Duodenal mucosa (tissue), 2 donors: ENCODE results near the gene RAPGEF2.
"Not testable (repeated sequence)": the region's sequence is repeated elsewhere in the genome, so short reads cannot be mapped to it uniquely, and the experiment has no call there.

Experiments
- H3K27ac ChIP-seq: one replicate; pipeline ENCODE4 v1.7.0; 2013; ENCODE audit warnings: low read depth, low read length
- H3K27me3 ChIP-seq, 2 donors: one replicate each; pipeline ENCODE4 v1.7.0; 2013; ENCODE audit warnings: low read length in 2 of 2, control low read depth in 1 of 2; ENCODE audit not compliant: insufficient read depth in 2 of 2, control insufficient read depth in 1 of 2
- H3K36me3 ChIP-seq, 2 donors: one replicate each; pipeline ENCODE4 v1.7.0; 2013; ENCODE audit warnings: low read length in 2 of 2, control low read depth in 1 of 2; ENCODE audit not compliant: insufficient read depth in 2 of 2, control insufficient read depth in 1 of 2
- H3K4me1 ChIP-seq, 2 donors: one replicate each; pipeline ENCODE4 v1.7.0; 2013; ENCODE audit warnings: low read length in 2 of 2, control low read depth in 1 of 2; ENCODE audit not compliant: insufficient read depth in 2 of 2, control insufficient read depth in 1 of 2
- H3K4me3 ChIP-seq, 2 donors: one replicate each; pipeline ENCODE4 v1.7.0; 2013; ENCODE audit warnings: low read length in 2 of 2, low read depth in 1 of 2
- H3K9ac ChIP-seq, 2 donors: one replicate each; pipeline ENCODE4 v1.7.0; 2013; ENCODE audit warnings: low read length in 2 of 2, low read depth in 1 of 2
- H3K9me3 ChIP-seq, 2 donors: one replicate each; pipeline ENCODE4 v1.7.0; 2013; ENCODE audit warnings: low read length in 2 of 2, control low read depth in 1 of 2; ENCODE audit not compliant: control insufficient read depth in 1 of 2

RAPGEF2 gene

GRCh38 chr4:159173886-159174285 is 71.0 kb downstream of the RAPGEF2 start:
- no peaks in the 10 kb centered on the region for H3K9me3 ChIP-seq
- H3K27me3 ChIP-seq, result no peaks in the 10 kb centered on the region
- no peak overlapping the region for H3K4me3 ChIP-seq
- H3K9ac ChIP-seq, result no peak overlapping the region
- H3K36me3 ChIP-seq, result no peaks in the 10 kb centered on the region
- H3K4me1 ChIP-seq, result peaks cover 21 to 27% of the 10 kb centered on the region in 2 donors
- no peak overlapping the region for H3K27ac ChIP-seq

GRCh38 chr4:159174645-159175084 is 71.8 kb downstream of the RAPGEF2 start:
- Histone ChIP-seq H3K27me3 (no peaks in the 10 kb centered on the region), H3K9me3 (no peaks in the 10 kb centered on the region), H3K27ac (no peak overlapping the region), H3K36me3 (no peaks in the 10 kb centered on the region), H3K4me3 (no peak overlapping the region), H3K4me1 (peaks cover 21 to 31% of the 10 kb centered on the region in 2 donors), H3K9ac (no peak overlapping the region)

GRCh38 chr4:159175085-159175988 is 72.5 kb downstream of the RAPGEF2 start:
- peak overlapping the region in 1 of 2 donors; percentile 32 for H3K4me3 ChIP-seq
- H3K9me3 ChIP-seq, result no peaks in the 10 kb centered on the region
- no peak overlapping the region for H3K27ac ChIP-seq
- H3K27me3 ChIP-seq, result no peaks in the 10 kb centered on the region
- no peaks in the 10 kb centered on the region for H3K36me3 ChIP-seq
- peak overlapping the region; percentile 24 to 41 for H3K9ac ChIP-seq
- H3K4me1 ChIP-seq, result peaks cover 21 to 33% of the 10 kb centered on the region in 2 donors

- Histone ChIP-seq H3K4me3 (peak overlapping the region in 1 of 2 donors; percentile 32), H3K9me3 (no peaks in the 10 kb centered on the region), H3K36me3 (no peaks in the 10 kb centered on the region), H3K27ac (no peak overlapping the region), H3K9ac (peak overlapping the region; percentile 24 to 41), H3K4me1 (peaks cover 21 to 33% of the 10 kb centered on the region in 2 donors), H3K27me3 (no peaks in the 10 kb centered on the region)
Measured at GRCh38 chr4:159175989-159176375, 73.1 kb downstream of the RAPGEF2 start.

GRCh38 chr4:159177265-159178150 is 74.6 kb downstream of the RAPGEF2 start:
- H3K36me3 ChIP-seq, result no peaks in the 10 kb centered on the region
- no peak overlapping the region for H3K4me3 ChIP-seq
- no peaks in the 10 kb centered on the region for H3K9me3 ChIP-seq
- H3K9ac ChIP-seq, result no peak overlapping the region
- no peak overlapping the region for H3K27ac ChIP-seq
- peaks cover 21 to 26% of the 10 kb centered on the region in 2 donors for H3K4me1 ChIP-seq
- no peaks in the 10 kb centered on the region for H3K27me3 ChIP-seq

- peaks cover 21 to 26% of the 10 kb centered on the region in 2 donors for H3K4me1 ChIP-seq
- H3K4me3 ChIP-seq, result no peak overlapping the region
- H3K9me3 ChIP-seq, result no peaks in the 10 kb centered on the region
- no peaks in the 10 kb centered on the region for H3K36me3 ChIP-seq
- no peaks in the 10 kb centered on the region for H3K27me3 ChIP-seq
- no peak overlapping the region for H3K9ac ChIP-seq
- H3K27ac ChIP-seq, result no peak overlapping the region
Measured at GRCh38 chr4:159178151-159178546, 75.3 kb downstream of the RAPGEF2 start.

GRCh38 chr4:159178979-159179969 is 76.4 kb downstream of the RAPGEF2 start:
- Histone ChIP-seq H3K36me3 (no peaks in the 10 kb centered on the region), H3K9me3 (no peaks in the 10 kb centered on the region), H3K27me3 (no peaks in the 10 kb centered on the region), H3K4me1 (peaks cover 21 to 26% of the 10 kb centered on the region in 2 donors), H3K4me3 (peak overlapping the region in 1 of 2 donors; percentile 50), H3K27ac (no peak overlapping the region), H3K9ac (peak overlapping the region in 1 of 2 donors; percentile 10)

GRCh38 chr4:159183885-159184605 is 81.2 kb downstream of the RAPGEF2 start:
- H3K9ac ChIP-seq, H3K4me3 ChIP-seq, H3K27ac ChIP-seq, H3K9me3 ChIP-seq, H3K27me3 ChIP-seq, H3K36me3 ChIP-seq: not testable (repeated sequence)
- peaks cover 0 to 11% of the 10 kb centered on the region in 2 donors for H3K4me1 ChIP-seq

GRCh38 chr4:159185591-159186023 is 82.7 kb downstream of the RAPGEF2 start:
- Histone ChIP-seq H3K9ac (no peak overlapping the region), H3K9me3 (no peaks in the 10 kb centered on the region), H3K27ac (no peak overlapping the region), H3K27me3 (no peaks in the 10 kb centered on the region), H3K4me1 (peaks cover 0 to 5% of the 10 kb centered on the region in 2 donors), H3K4me3 (no peak overlapping the region), H3K36me3 (no peaks in the 10 kb centered on the region)
